Neuronal stem cell (in vitro differentiated cells): ENCODE results near the gene PCED1B.

Experiments
- DNase-seq: peaks from one replicate; pipeline ENCODE4 v3.0.0-alpha.2; 2013; ENCODE audit warnings: low spot score
- H2AFZ ChIP-seq: one replicate; pipeline ENCODE4 v1.6.1; 2013; ENCODE audit warnings: mild to moderate bottlenecking, low read length, inconsistent platforms
- H2AK5ac ChIP-seq: 2 replicates; pipeline ENCODE4 v1.6.1; 2013; ENCODE audit warnings: low read depth, mild to moderate bottlenecking, inconsistent platforms, low read length, moderate library complexity, mixed read lengths
- H2BK120ac ChIP-seq: 2 replicates; pipeline ENCODE4 v1.6.1; 2013; ENCODE audit warnings: low read depth, mild to moderate bottlenecking, inconsistent platforms, low read length, moderate library complexity, mixed read lengths
- H2BK12ac ChIP-seq: one replicate; pipeline ENCODE4 v1.6.1; 2013; ENCODE audit warnings: low read length, inconsistent platforms
- H2BK15ac ChIP-seq: 2 replicates; pipeline ENCODE4 v1.6.1; 2013; ENCODE audit warnings: mild to moderate bottlenecking, low read length, inconsistent platforms, mixed read lengths
- H2BK5ac ChIP-seq: one replicate; pipeline ENCODE4 v1.6.1; 2013; ENCODE audit warnings: inconsistent platforms, mild to moderate bottlenecking, low read length, moderate library complexity
- H3K14ac ChIP-seq: one replicate; pipeline ENCODE4 v1.6.1; 2013; ENCODE audit warnings: low read length, inconsistent platforms
- H3K18ac ChIP-seq: 2 replicates; pipeline ENCODE4 v1.6.1; 2013; ENCODE audit warnings: low read length, inconsistent platforms
- H3K23ac ChIP-seq: 2 replicates; pipeline ENCODE4 v1.6.1; 2013; ENCODE audit warnings: low read depth, mild to moderate bottlenecking, mixed read lengths, low read length, inconsistent platforms; ENCODE audit not compliant: poor library complexity
- H3K27ac ChIP-seq: replicated peaks from 3 replicates; pipeline ENCODE4 v1.5.1; 2013; ENCODE audit warnings: low read length, inconsistent platforms
- H3K27me3 ChIP-seq, 3 experiments: 2 replicates each; pipeline ENCODE4 v1.6.1; 2013; ENCODE audit warnings: low read length in 3 of 3, mild to moderate bottlenecking in 2 of 3, inconsistent platforms in 1 of 3, low read depth in 1 of 3, mixed read lengths in 1 of 3, moderate library complexity in 1 of 3; ENCODE audit not compliant: control insufficient read depth in 3 of 3, insufficient read depth in 3 of 3
- H3K36me3 ChIP-seq, 2 donors: replicated peaks in 1 of 2; 2 replicates each; pipeline ENCODE4 v1.6.1; 2013; ENCODE audit warnings: low read length in 2 of 2; ENCODE audit not compliant: control insufficient read depth in 2 of 2, insufficient read depth in 2 of 2
- H3K4ac ChIP-seq: 2 replicates; pipeline ENCODE4 v1.6.1; 2013; ENCODE audit warnings: inconsistent platforms, mild to moderate bottlenecking, low read length, moderate library complexity
- H3K4me1 ChIP-seq, 2 donors: 1 replicate in 1 of 2; 2 replicates in 1 of 2; pipeline ENCODE4 v1.6.1; 2013; ENCODE audit warnings: low read length in 2 of 2, low read depth in 1 of 2; ENCODE audit not compliant: control insufficient read depth in 2 of 2, insufficient read depth in 1 of 2
- H3K4me2 ChIP-seq: one replicate; pipeline ENCODE4 v1.6.1; 2013; ENCODE audit warnings: mild to moderate bottlenecking, low read length, inconsistent platforms; ENCODE audit not compliant: insufficient read depth, poor library complexity, severe bottlenecking
- H3K4me3 ChIP-seq, 2 donors: 2 replicates each; pipeline ENCODE4 v1.5.1; 2013; ENCODE audit warnings: low read length in 2 of 2, mild to moderate bottlenecking in 2 of 2, inconsistent platforms in 1 of 2, moderate library complexity in 1 of 2
- H3K79me1 ChIP-seq: one replicate; pipeline ENCODE4 v1.6.1; 2013; ENCODE audit warnings: low read depth, mild to moderate bottlenecking, inconsistent platforms, low read length, moderate library complexity
- H3K9ac ChIP-seq: one replicate; pipeline ENCODE4 v1.6.1; 2013; ENCODE audit warnings: mild to moderate bottlenecking, low read depth, low read length, inconsistent platforms; ENCODE audit not compliant: poor library complexity
- H3K9me3 ChIP-seq, 2 donors: replicated peaks in 1 of 2; 2 replicates each; pipeline versions ENCODE3 to v1.6.1; 2013; ENCODE audit warnings: low read length in 2 of 2, mild to moderate bottlenecking in 2 of 2, inconsistent platforms in 1 of 2, low read depth in 1 of 2, mixed read lengths in 1 of 2, moderate library complexity in 1 of 2; ENCODE audit not compliant: control insufficient read depth in 2 of 2, insufficient read depth in 1 of 2
- H4K8ac ChIP-seq: one replicate; pipeline ENCODE4 v1.6.1; 2013; ENCODE audit warnings: low read depth, mild to moderate bottlenecking, inconsistent platforms, low read length, moderate library complexity
- H4K91ac ChIP-seq: one replicate; pipeline ENCODE4 v1.6.1; 2013; ENCODE audit warnings: low read length, low read depth, mild to moderate bottlenecking, inconsistent platforms; ENCODE audit not compliant: poor library complexity
- WGBS, 2 donors: extraction: QIAGEN DNeasy Blood & Tissue Kit; methylation state at CpG; one replicate each; pipeline ENCODE4 v1.1.7; 2013; ENCODE audit warnings: missing lambda C conversion rate in 2 of 2, mixed read lengths in 1 of 2; ENCODE audit not compliant: insufficient read length in 2 of 2, insufficient replicate concordance in 1 of 2; ENCODE audit errors: extremely low coverage in 2 of 2; 5-methylcytosine and 5-hydroxymethylcytosine counted together

Gene PCED1B

DNA sequence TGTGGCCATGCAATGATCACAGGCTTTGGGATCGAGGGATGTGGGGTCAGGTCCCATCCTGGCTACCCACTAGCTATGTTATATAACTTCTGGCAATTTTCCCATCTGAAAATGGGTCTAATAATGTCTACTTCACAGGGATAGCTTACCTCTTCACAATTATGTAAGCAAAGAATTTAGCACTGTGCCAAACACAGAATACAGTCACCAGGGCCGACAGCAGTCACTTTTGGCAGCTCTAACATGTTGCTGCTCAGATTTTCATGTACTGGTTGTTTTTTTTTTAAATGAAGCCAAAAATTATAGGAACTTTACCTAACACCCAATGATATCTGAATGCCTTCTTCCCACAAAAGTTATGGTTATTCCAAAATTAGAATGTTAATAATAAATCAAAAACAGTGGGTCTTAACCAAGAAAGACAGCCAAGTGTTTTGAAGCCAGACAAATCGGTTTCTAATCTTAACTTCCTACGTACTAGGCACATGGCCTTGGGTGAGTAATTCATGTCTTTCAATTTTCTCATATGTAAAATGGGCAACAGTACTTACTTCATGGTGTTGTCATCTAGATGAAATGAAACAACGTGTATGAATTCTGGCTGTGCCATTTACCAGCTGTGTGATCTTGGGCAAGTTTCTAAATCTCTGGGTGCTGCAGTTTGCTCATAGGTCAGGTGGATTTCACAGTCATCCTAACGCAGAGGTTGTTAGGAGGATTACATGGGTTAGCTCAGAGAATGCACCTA lies 13.0 kb upstream of the PCED1B start:
- no peak overlapping the region for H4K8ac ChIP-seq
- no peak overlapping the region for H3K23ac ChIP-seq
- H3K9me3 ChIP-seq, result no peaks in the 10 kb centered on the region
- H3K27ac ChIP-seq, result no peak overlapping the region
- H2BK12ac ChIP-seq, result no peak overlapping the region
- no peak overlapping the region for H2BK120ac ChIP-seq
- H2AFZ ChIP-seq, result no peak overlapping the region
- H3K4me3 ChIP-seq, result no peak overlapping the region
- DNase-seq, result no peak
- H2BK15ac ChIP-seq, result no peak overlapping the region
- H3K36me3 ChIP-seq, result no peaks in the 10 kb centered on the region
- no peak overlapping the region for H3K9ac ChIP-seq
- no peak overlapping the region for H3K4ac ChIP-seq
- no peak overlapping the region for H3K4me2 ChIP-seq
- no peak overlapping the region for H2BK5ac ChIP-seq
- WGBS, 2 donors, result no CpG with 5 or more reads among the region's 6 CpGs
- peaks cover 0 to 7% of the 10 kb centered on the region in 2 donors for H3K4me1 ChIP-seq
- H2AK5ac ChIP-seq, result no peak overlapping the region
- no peaks in the 10 kb centered on the region for H3K79me1 ChIP-seq
- H4K91ac ChIP-seq, result no peak overlapping the region
- no peak overlapping the region for H3K18ac ChIP-seq
- H3K27me3 ChIP-seq, result no peaks in the 10 kb centered on the region
- H3K14ac ChIP-seq, result no peak overlapping the region

DNA sequence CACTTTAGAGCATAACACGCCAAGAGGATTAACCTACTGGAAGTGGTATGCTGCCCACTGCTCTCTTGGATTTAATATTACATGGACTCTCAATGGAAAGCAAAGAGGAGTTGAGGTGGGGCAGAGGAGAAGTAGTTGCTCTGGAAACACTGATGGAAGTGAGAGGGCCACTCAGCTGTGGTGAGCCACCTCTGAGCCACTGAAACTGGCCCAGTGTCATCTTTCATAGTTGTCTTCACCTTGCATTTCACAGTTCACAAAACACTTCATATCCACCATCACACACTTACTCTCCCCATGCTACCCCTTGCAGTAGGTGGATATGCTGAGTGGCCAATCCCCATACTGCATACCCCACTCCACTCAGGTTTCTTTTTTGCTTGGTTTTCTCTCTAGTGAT lies 12.2 kb upstream of the PCED1B start:
- Histone ChIP-seq H3K27ac (no peak overlapping the region), H4K91ac (no peak overlapping the region), H3K14ac (no peak overlapping the region), H3K9me3 (no peaks in the 10 kb centered on the region), H3K4me1 (peaks cover 0 to 7% of the 10 kb centered on the region in 2 donors), H2BK15ac (no peak overlapping the region), H2AK5ac (no peak overlapping the region), H2BK12ac (no peak overlapping the region), H3K18ac (no peak overlapping the region), H3K27me3 (no peaks in the 10 kb centered on the region), H3K23ac (no peak overlapping the region), H3K79me1 (no peaks in the 10 kb centered on the region), H3K4ac (no peak overlapping the region), H2BK120ac (no peak overlapping the region), H2AFZ (no peak overlapping the region), H3K36me3 (no peaks in the 10 kb centered on the region), H2BK5ac (no peak overlapping the region), H3K4me3 (no peak overlapping the region), H3K4me2 (no peak overlapping the region), H3K9ac (no peak overlapping the region), H4K8ac (no peak overlapping the region)
- no peak for DNase-seq
- no CpG with 5 or more reads among the region's 1 CpG for WGBS, 2 donors

DNA sequence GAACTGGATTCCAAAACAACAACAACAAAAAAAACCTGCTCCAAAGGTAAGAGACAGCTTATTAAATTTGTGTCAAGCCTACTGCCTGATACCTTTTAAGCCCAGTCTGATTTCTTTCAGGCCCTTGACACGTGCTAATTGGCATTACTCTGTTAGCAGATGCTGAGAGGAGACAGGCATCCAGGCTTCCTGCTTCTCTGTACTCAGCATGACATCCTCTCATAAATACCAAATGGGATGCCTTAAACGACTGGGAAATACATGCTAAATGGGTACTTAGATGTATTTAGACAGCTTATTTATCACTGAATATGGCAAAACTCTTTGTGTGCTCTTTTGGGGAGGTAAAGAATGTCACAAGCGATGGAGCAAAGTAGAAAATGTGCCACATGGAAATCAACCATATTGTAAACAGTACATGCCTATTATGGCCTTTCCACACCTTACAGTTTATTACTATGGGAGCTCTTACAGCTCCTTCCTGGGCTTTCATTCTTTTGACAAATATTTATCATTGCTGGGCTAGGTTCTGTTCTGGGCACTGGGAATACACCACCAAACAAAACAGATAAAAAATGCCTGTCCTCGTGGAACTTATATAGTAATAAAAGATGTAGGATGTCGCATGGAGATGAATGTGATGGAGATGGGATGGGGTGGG lies 11.5 kb upstream of the PCED1B start:
- no peak for DNase-seq

DNA sequence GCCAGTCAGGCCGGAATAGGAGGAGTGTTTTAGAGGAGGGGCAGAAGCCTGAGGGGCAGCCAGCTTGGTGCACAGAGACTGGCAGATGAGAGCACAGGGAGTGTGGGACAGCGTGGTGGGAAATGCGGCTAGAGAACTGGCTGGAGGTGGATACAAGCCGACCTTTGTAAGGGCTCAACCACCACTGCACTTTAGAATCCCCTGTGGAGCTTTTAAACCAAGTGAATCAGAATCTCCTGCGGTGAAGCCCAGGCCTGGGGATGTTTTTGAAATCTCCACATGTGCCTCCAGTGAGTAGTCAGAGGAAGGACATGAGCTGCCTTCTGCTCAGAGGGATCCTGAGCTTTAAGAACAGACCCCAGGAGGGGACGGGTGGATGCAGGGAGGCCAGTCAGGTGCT lies 10.9 kb upstream of the PCED1B start:
- DNase-seq, result no peak
- Histone ChIP-seq H3K18ac (no peak overlapping the region), H3K23ac (no peak overlapping the region), H2AK5ac (no peak overlapping the region), H3K79me1 (no peaks in the 10 kb centered on the region), H2BK120ac (no peak overlapping the region), H2AFZ (no peak overlapping the region), H2BK12ac (no peak overlapping the region), H3K36me3 (no peaks in the 10 kb centered on the region), H3K4me2 (no peak overlapping the region), H2BK5ac (no peak overlapping the region), H2BK15ac (no peak overlapping the region), H4K91ac (no peak overlapping the region), H3K27me3 (no peaks in the 10 kb centered on the region), H3K27ac (no peak overlapping the region), H3K14ac (no peak overlapping the region), H3K4me3 (no peak overlapping the region), H3K9me3 (no peaks in the 10 kb centered on the region), H3K4me1 (peaks cover 0 to 7% of the 10 kb centered on the region in 2 donors), H3K4ac (no peak overlapping the region), H4K8ac (no peak overlapping the region), H3K9ac (no peak overlapping the region)
- no CpG with 5 or more reads among the region's 6 CpGs for WGBS, 2 donors

More for the DNA sequence above, 11.5 kb upstream of the PCED1B start:
- no peak overlapping the region for H3K4me3 ChIP-seq
- H2AK5ac ChIP-seq, result no peak overlapping the region
- H3K4me2 ChIP-seq, result no peak overlapping the region
- H3K27me3 ChIP-seq, result no peaks in the 10 kb centered on the region
- no peak overlapping the region for H3K23ac ChIP-seq
- no peak overlapping the region for H2AFZ ChIP-seq
- no peak overlapping the region for H3K18ac ChIP-seq
- no peak overlapping the region for H3K9ac ChIP-seq
- H2BK12ac ChIP-seq, result no peak overlapping the region
- no peak overlapping the region for H3K4ac ChIP-seq
- H3K9me3 ChIP-seq, result no peaks in the 10 kb centered on the region
- H4K8ac ChIP-seq, result no peak overlapping the region
- H3K4me1 ChIP-seq, result peaks cover 0 to 7% of the 10 kb centered on the region in 2 donors
- no CpG with 5 or more reads among the region's 5 CpGs for WGBS, 2 donors
- H3K36me3 ChIP-seq, result no peaks in the 10 kb centered on the region
- H2BK120ac ChIP-seq, result no peak overlapping the region
- no peak overlapping the region for H3K14ac ChIP-seq
- H2BK5ac ChIP-seq, result no peak overlapping the region
- H3K79me1 ChIP-seq, result no peaks in the 10 kb centered on the region
- H2BK15ac ChIP-seq, result no peak overlapping the region
- no peak overlapping the region for H3K27ac ChIP-seq
- H4K91ac ChIP-seq, result no peak overlapping the region
